AG10803 (cell line): ENCODE results near the gene UQCRFS1.
"Not testable (repeated sequence)": the region's sequence is repeated elsewhere in the genome, so short reads cannot be mapped to it uniquely, and the experiment has no call there.

ENCODE experiments used
- DNase-seq: peaks from one replicate; pipeline ENCODE4 v3.0.0; 2010; ENCODE audit warnings: low read depth
- H3K4me3 ChIP-seq: 2 replicates; pipeline ENCODE4 v1.5.1; 2011; ENCODE audit warnings: mild to moderate bottlenecking, low read length, control low read depth
- CTCF ChIP-seq: conservative IDR thresholded peaks from 2 replicates; pipeline ENCODE4 v1.5.1; 2011; ENCODE audit warnings: mild to moderate bottlenecking, low read length, control low read depth, inconsistent platforms

UQCRFS1 gene

GRCh38 chr19:29241324-29241723 is 28.4 kb upstream of the UQCRFS1 start:
- DNase-seq, result no peak

DNA sequence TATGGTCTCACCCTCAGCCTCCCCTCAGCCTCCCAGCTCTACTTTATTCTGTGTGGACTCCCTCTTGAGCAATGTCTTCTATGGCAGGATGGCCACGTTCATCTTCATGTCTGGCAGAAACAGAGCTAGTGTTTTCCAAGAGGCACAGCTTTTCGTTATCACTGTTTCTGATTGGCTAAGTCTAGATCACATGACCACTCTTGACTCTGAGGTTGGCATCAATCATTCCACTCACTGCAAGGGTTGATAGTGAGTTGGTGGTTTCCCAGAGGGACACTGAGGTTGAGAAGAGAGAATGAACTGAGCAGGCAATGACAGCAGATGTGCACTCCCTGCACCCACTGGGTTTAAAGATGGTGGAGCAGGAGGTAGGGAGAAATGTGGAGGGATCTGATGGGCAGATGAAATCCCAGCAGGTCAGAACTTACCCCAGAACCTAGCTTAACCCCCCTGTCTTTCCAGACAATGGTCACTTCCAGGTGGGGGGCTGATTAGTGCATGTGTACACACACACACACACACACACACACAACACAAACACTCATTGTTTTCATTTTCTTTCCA is 26.3 kb upstream of the UQCRFS1 start:
- DNase-seq, result no peak
- TF ChIP-seq CTCF, result no peak
- H3K4me3 ChIP-seq, result no peak overlapping the region

More at GRCh38 chr19:29241324-29241723, 28.4 kb upstream of the UQCRFS1 start:
- no peak overlapping the region for H3K4me3 ChIP-seq
- TF ChIP-seq CTCF, result no peak

GRCh38 chr19:29233591-29233990 is 20.6 kb upstream of the UQCRFS1 start:
- DNase-seq, result no peak
- no peak for TF ChIP-seq CTCF
- H3K4me3 ChIP-seq, result no peak overlapping the region

GRCh38 chr19:29232315-29232852 is 19.4 kb upstream of the UQCRFS1 start:
- DNase-seq, result no peak
- no peak for TF ChIP-seq CTCF
- no peak overlapping the region for H3K4me3 ChIP-seq

GRCh38 chr19:29231306-29231705 is 18.4 kb upstream of the UQCRFS1 start:
- DNase-seq, H3K4me3 ChIP-seq: not testable (repeated sequence)

GRCh38 chr19:29217616-29218015 is 4.7 kb upstream of the UQCRFS1 start:
- TF ChIP-seq CTCF, result no peak
- H3K4me3 ChIP-seq, result no peak overlapping the region
- DNase-seq, result no peak

DNA sequence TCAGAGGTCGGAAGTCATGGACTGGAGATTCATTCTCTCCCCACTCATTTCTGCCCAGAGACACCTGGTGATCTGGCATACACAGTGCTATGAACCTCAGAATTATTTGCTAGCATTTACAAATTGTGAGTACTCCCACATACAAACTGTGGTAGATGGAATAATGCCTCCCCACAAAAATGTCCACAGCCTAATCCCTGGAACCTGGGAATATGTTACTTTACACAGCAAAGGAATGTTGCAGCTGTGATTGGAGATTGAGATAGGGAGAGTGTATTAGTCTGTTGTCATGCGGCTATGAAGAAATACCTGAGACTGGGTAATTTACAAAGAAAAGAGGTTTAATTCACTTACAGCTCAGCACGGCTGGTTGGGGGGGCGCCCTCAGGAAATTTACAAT is 3.1 kb upstream of the UQCRFS1 start:
- no peak overlapping the region for H3K4me3 ChIP-seq
- DNase-seq, result no peak
- TF ChIP-seq CTCF, result no peak
